K562 treated with DMSO at 1 percent for 4 hours (cell line): Measurements from ENCODE around the gene TMEM51. TPM values are rescaled to one million over a fixed set of nuclear protein-coding genes. Genes with fewer than 3 reads are reported as not detected.

Experiments used
- total RNA-seq: library from RNA; unstranded; fragments of 300-600 nt; gene quantifications from 2 replicates; pipeline ENCODE4 v1.2.3, GENCODE V29; 2022; ENCODE audit not compliant: insufficient read depth

Gene TMEM51
- total RNA-seq = 0.57 TPM in 1 of 2 replicates, not detected in the other

GRCh38 chr1:15153184-15153841, at the start of gene TMEM51:
Gene TMEM51, plus strand, starts transcription at chr1:15153747. Its CDS starts 61,341 bp downstream, at chr1:15215088.

GRCh38 chr1:15246960-15247614, 93.5 kb downstream of the TMEM51 start, which contains the start of gene FHAD1:
Gene FHAD1, plus strand, starts transcription at chr1:15247223. Its CDS starts 4,562 bp downstream, at chr1:15251785.

Other genes starting within 250 kb of the TMEM51 start
- 0.32 and 1.9 TPM in 2 replicates for gene FHAD1, start 93.5 kb downstream of the TMEM51 start, total RNA-seq